SU-DHL-6 (cell line): ENCODE data around the gene MCRIP2.

ENCODE experiments used
- CTCF ChIP-seq: fragments of 200-600 bp; sonication (generic); IDR thresholded peaks from one replicate; pipeline ENCODE4 v1.5.1; 2017; ENCODE audit warnings: antibody characterized with exemption, mild to moderate bottlenecking, low read length, moderate library complexity; ENCODE audit not compliant: insufficient read depth, poor library complexity, severe bottlenecking
- EZH2phosphoT487 ChIP-seq: fragments of 200-600 bp; sonication (generic), shearing (Covaris generic); conservative IDR thresholded peaks from 2 replicates; pipeline ENCODE4 v1.6.1; 2018; ENCODE audit warnings: mild to moderate bottlenecking, antibody characterized with exemption, low read length, moderate library complexity, mixed read lengths

DNA sequence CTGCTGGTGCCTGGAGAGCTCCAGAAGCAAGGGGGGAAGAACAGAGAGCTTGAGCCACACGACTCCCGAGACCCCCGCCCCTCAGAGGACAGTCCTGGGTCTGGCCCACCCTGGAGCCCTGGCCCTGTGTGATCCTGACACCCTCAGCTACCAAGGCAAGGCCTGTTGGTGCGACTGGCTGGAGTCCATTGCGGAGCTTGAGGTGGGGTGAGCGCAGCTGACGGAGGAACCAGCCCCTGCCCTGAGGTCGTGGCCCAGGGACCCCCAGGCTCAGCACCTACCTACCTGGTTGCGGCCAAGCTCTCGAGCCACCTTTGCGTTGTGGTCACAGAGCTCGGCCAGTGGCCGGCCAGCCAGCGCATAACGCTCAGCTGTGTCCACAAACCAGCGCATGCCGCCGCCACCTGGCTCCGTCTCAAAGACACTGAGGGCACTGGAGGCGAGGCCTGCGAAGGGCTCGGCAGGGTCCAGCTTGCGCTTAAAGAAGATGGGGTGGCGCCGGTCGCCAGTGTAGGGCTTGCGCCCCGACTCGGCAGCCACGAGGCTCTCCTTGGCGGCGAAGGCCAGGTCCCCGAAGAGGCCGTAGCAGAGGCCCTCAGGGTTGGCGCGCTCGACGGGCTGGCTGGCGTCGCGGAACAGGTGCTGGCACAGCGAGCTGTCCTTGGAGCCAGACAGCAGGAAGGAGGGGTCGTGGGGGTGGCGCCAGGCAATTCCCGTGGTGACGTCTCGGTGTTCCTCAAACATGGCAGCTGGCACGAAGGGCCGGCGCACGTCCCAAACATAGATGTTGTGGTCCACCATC is 45.0 kb downstream of the MCRIP2 start:
- TF ChIP-seq CTCF (no peak), EZH2phosphoT487 (no peak)
